ENCODE data around the gene SPAG17. TPM values are rescaled to one million over a fixed set of nuclear protein-coding genes. Genes with fewer than 3 reads are reported as not detected.
A peak's percentile ranks its signal among the peaks of the same experiment; 100 is the strongest.

Gene SPAG17
- total and polyA plus RNA-seq, 2 of the 4 experiments (the other 2 are of a cell fraction), result 0.10 TPM; not detected in 1

- H2AK9ac ChIP-seq (replicated peaks; ENCODE audit: low read depth, low read length, poor library complexity), result no peak overlapping the region
- H3K23ac ChIP-seq (ENCODE audit: low read depth, low read length), result no peak overlapping the region
- no peak overlapping the region for H3K4ac ChIP-seq (ENCODE audit: low read depth, low read length)
- H3K9me1 ChIP-seq (ENCODE audit: insufficient read depth, low read length), result no peaks in the 10 kb centered on the region
- no CpG with 5 or more reads among the region's 3 CpGs for WGBS, 2 experiments (ENCODE audit: extremely low coverage in 2 of 2, insufficient read length in 1 of 2)
- no peaks in the 10 kb centered on the region for H3K4me1 ChIP-seq (ENCODE audit: control insufficient read depth, insufficient read depth, low read length)
- intact Hi-C loops (cut with micrococcal nuclease), result loop anchor here (2.0 kb wide), 1 partner anchor 170 kb away; no protein-coding TSS in a partner anchor
- H3K4me2 ChIP-seq (ENCODE audit: low read depth, low read length), result no peak overlapping the region
- no peaks in the 10 kb centered on the region for H4K20me1 ChIP-seq (ENCODE audit: insufficient read depth, low read length)
- BruUV-seq (replicated peaks), result no TSS peak
- in situ Hi-C loops (cut with MboI; ENCODE audit: low sequenced_read_pairs), result loop anchor here (10.0 kb wide), 1 partner anchor 80 kb away; no protein-coding TSS in a partner anchor
- no peak for TF ChIP-seq MAFK (IDR thresholded peaks at IDR 0.05; ENCODE audit: low read depth, low read length)
- TF ChIP-seq RCOR1 (IDR thresholded peaks at IDR 0.05; ENCODE audit: insufficient replicate concordance, low read length), result no peak
- TF ChIP-seq FOS (IDR thresholded peaks at IDR 0.05; ENCODE audit: low read depth, low read length), result no peak
- no peak for TF ChIP-seq CEBPB (IDR thresholded peaks at IDR 0.05; ENCODE audit: low read depth, low read length)
- no peak for TF ChIP-seq SMC3 (IDR thresholded peaks at IDR 0.05; ENCODE audit: low read depth, low read length)
- H4K91ac ChIP-seq (ENCODE audit: insufficient read depth, low read depth, low read length), result no peak overlapping the region
- DNase-seq (peak; percentile 58), ATAC-seq (ENCODE audit: low read depth) (no peak)
- H4K8ac ChIP-seq (ENCODE audit: low read depth in 2 of 2, low read length in 2 of 2), result no peak overlapping the region
- H3K14ac ChIP-seq (replicated peaks; ENCODE audit: low read depth, low read length), result no peak overlapping the region
- H3K4me3 ChIP-seq (ENCODE audit: insufficient read depth, low read depth, low read length), result no peak overlapping the region
- H2BK15ac ChIP-seq (ENCODE audit: low read depth, low read length), result no peak overlapping the region
- no peak overlapping the region for H4K5ac ChIP-seq (ENCODE audit: low read depth, low read length)
- no peak overlapping the region for H2BK5ac ChIP-seq (ENCODE audit: low read depth, low read length, poor library complexity, severe bottlenecking)
- H3K27me3 ChIP-seq (ENCODE audit: control insufficient read depth, insufficient read depth, low read length), result no peaks in the 10 kb centered on the region; the same call in 1 of the 2 replicates
- H3K56ac ChIP-seq (ENCODE audit: extremely low read depth, insufficient read depth, low read length), result no peak overlapping the region
- H3K79me1 ChIP-seq (ENCODE audit: low read depth in 1 of 2, low read length in 2 of 2), result no peaks in the 10 kb centered on the region
- CTCF ChIA-PET, result no interaction called here
- H2BK120ac ChIP-seq (ENCODE audit: low read depth, low read length), result no peak overlapping the region
- dilution Hi-C loops (cut with HindIII; ENCODE audit: low sequenced_read_pairs, unreplicated experiment), result no loop called here
- H3K18ac ChIP-seq (ENCODE audit: low read depth, low read length), result no peak overlapping the region
- no peak overlapping the region for H3K9ac ChIP-seq (ENCODE audit: low read depth, low read length)
- H2AK5ac ChIP-seq (ENCODE audit: low read depth, low read length), result no peak overlapping the region
- no peaks in the 10 kb centered on the region for H3K36me3 ChIP-seq (ENCODE audit: control insufficient read depth, insufficient read depth, low read length)
- H3K27ac ChIP-seq (ENCODE audit: insufficient read depth, low read length), result no peak overlapping the region
- POLR2A ChIA-PET (ENCODE audit: unreplicated experiment), result no interaction called here
- H2BK20ac ChIP-seq (ENCODE audit: low read depth, low read length), result no peak overlapping the region
- no peaks in the 10 kb centered on the region for H3K9me3 ChIP-seq (ENCODE audit: control insufficient read depth, insufficient read depth, low read length)
- H2AFZ ChIP-seq (replicated peaks; ENCODE audit: low read length, poor library complexity), result no peak overlapping the region
Observed at GRCh38 chr1:118075116-118075515, 109.9 kb downstream of the SPAG17 start.

Data from IMR-90 (cell line).